ENCODE results near the gene INTS3.

INTS3 gene, protein sequence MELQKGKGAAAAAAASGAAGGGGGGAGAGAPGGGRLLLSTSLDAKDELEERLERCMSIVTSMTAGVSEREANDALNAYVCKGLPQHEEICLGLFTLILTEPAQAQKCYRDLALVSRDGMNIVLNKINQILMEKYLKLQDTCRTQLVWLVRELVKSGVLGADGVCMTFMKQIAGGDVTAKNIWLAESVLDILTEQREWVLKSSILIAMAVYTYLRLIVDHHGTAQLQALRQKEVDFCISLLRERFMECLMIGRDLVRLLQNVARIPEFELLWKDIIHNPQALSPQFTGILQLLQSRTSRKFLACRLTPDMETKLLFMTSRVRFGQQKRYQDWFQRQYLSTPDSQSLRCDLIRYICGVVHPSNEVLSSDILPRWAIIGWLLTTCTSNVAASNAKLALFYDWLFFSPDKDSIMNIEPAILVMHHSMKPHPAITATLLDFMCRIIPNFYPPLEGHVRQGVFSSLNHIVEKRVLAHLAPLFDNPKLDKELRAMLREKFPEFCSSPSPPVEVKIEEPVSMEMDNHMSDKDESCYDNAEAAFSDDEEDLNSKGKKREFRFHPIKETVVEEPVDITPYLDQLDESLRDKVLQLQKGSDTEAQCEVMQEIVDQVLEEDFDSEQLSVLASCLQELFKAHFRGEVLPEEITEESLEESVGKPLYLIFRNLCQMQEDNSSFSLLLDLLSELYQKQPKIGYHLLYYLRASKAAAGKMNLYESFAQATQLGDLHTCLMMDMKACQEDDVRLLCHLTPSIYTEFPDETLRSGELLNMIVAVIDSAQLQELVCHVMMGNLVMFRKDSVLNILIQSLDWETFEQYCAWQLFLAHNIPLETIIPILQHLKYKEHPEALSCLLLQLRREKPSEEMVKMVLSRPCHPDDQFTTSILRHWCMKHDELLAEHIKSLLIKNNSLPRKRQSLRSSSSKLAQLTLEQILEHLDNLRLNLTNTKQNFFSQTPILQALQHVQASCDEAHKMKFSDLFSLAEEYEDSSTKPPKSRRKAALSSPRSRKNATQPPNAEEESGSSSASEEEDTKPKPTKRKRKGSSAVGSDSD

DNA sequence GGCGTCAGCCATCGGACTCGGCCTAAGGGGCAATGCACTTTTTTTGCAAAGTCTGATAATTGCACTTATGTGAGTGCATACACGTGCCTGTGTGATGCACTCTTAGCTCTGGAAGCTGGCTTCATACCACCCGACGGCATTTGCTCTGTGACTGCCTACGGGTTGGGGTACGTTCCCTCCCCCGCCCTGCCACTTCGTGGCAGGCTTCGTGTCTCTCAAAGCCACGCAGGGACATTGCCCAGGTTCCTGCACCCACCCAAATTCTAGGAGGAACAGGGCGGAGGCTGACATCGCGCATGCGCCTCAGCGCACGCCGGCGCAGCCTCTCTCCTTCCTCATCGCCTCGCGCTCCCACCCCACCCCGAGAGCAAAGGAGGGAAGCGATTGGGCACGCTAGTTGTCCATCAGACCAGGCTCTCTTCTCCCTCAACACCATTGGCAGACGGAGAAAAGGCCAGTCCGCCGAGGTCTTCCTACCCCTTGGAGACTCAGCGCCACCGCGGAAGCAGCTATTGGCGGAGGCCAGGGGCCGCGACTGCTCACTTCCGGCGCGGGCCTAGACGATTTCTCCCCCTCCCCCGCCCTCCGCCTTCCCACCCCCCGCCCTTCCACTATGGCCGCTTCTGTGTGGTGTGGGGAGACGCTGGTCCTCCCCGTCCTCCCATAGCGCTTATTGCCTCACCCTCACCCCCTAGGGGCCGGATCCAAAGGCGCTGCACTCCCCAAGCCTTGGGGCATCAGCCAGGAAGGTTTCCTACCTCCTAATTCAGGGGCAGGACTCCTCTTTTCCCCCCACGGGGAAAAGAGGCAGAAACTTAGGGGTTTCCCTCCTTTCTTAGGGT, at the start of gene INTS3:
TSS of gene INTS3 (plus strand) at position 588 of the 842 bp plus-strand sequence. CDS start 585 bp downstream, outside the sequence.
- DNase-seq (ENCODE audit: low read depth): peak; percentile 94

DNA sequence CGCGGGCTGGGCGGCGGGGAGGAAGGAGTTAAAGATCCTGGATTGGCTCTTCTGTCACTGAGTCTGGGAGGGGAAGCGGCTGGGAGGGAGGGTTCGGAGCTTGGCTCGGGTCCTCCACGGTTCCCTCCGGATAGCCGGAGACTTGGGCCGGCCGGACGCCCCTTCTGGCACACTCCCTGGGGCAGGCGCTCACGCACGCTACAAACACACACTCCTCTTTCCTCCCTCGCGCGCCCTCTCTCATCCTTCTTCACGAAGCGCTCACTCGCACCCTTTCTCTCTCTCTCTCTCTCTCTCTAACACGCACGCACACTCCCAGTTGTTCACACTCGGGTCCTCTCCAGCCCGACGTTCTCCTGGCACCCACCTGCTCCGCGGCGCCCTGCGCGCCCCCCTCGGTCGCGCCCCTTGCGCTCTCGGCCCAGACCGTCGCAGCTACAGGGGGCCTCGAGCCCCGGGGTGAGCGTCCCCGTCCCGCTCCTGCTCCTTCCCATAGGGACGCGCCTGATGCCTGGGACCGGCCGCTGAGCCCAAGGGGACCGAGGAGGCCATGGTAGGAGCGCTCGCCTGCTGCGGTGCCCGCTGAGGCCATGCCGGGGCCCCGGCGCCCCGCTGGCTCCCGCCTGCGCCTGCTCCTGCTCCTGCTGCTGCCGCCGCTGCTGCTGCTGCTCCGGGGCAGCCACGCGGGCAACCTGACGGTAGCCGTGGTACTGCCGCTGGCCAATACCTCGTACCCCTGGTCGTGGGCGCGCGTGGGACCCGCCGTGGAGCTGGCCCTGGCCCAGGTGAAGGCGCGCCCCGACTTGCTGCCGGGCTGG, 49.1 kb upstream of the INTS3 start, which contains the start of gene NPR1:
TSS of gene NPR1 (plus strand) at position 170 of the 818 bp plus-strand sequence. CDS start at position 591, 421 bp downstream.
- DNase-seq (ENCODE audit: low read depth): no peak

DNA sequence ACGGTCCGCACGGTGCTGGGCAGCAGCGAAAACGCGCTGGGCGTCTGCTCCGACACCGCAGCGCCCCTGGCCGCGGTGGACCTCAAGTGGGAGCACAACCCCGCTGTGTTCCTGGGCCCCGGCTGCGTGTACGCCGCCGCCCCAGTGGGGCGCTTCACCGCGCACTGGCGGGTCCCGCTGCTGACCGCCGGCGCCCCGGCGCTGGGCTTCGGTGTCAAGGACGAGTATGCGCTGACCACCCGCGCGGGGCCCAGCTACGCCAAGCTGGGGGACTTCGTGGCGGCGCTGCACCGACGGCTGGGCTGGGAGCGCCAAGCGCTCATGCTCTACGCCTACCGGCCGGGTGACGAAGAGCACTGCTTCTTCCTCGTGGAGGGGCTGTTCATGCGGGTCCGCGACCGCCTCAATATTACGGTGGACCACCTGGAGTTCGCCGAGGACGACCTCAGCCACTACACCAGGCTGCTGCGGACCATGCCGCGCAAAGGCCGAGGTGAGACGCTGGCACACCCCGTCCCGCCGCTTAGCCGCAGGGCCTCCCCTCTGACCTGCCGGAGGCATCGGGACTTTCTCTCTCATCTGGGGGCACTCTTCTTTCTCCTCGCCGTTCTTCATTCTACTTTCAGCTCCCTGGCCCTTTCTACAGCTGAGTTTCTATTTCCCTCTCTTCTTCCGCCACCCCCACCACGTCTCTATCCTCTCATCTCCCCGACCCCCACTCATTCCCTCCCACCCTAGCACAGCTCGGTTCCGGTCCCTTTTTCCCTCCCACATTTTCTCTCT, 48.3 kb upstream of the INTS3 start:
- DNase-seq (ENCODE audit: low read depth): no peak

DNA sequence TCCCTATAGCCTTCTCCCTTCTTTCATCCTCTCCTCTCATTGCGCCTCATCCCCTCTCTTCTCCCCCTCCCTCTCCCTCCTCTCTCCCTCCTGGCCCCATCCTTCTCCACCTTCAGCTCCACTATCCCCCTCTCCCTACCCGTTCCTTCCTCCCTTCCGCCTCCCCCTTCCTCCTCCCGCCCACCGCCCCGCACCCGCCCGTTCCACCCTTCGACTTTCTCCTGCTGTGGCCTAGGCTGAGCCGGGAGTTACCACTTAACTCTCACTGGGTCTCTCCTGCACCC, 47.8 kb upstream of the INTS3 start:
- no peak for DNase-seq (ENCODE audit: low read depth)

DNA sequence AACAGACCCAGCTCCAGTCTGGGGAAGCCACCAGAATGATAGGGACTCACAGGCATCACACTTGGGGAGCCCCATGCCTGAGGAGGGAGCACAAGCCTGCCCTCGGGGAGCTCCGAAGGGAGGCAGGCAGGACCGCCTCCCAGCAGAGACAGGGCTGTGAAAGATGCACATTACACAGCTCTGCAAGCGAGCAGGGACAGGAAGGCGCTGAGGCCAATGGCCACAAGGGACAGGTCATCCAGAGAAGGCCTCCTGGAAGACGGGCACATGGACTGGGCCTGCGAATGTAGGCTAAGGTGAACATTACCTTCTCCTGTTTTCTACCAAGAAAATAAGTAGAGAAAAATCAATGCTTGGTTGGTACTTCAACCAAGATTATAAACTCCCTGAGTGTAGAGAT, 45.1 kb upstream of the INTS3 start:
- DNase-seq (ENCODE audit: low read depth): no peak

DNA sequence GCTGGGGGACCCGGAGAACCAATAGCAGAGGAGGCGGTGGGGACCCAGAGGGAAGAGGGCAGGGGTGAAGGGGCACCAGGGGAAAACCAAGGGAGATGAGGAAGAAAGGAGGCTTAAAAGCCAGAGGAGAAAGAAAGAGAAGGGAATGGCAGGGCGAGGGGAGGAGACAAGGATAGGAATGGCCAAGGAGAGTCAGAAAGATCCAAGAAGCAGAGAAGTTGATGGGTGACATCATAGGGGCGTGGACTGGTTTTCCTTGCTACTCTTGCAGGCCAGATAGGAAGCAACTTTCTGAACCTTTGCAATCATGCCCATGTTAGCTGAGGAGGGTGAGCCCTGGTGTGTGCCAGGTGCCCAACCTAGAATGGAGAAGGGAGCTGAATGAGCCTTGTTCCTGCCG, 44.0 kb upstream of the INTS3 start:
- no peak for DNase-seq (ENCODE audit: low read depth)

DNA sequence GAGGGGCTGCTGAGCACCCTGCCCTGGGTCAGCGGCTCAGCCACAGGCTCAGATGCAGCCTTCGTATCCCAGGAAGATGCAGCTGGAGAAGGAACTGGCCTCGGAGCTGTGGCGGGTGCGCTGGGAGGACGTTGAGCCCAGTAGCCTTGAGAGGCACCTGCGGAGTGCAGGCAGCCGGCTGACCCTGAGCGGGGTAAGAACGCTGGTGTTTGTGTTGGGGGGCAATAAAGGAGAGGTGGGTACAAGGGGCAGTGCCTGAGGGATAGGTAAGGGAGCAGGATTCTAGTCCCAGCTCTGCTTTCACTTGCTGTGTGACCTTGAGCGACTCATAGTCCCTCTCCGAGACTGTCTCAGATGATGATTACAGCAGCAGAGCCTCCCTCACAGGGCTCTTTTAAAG, 43.0 kb upstream of the INTS3 start:
- no peak for DNase-seq (ENCODE audit: low read depth)

DNA sequence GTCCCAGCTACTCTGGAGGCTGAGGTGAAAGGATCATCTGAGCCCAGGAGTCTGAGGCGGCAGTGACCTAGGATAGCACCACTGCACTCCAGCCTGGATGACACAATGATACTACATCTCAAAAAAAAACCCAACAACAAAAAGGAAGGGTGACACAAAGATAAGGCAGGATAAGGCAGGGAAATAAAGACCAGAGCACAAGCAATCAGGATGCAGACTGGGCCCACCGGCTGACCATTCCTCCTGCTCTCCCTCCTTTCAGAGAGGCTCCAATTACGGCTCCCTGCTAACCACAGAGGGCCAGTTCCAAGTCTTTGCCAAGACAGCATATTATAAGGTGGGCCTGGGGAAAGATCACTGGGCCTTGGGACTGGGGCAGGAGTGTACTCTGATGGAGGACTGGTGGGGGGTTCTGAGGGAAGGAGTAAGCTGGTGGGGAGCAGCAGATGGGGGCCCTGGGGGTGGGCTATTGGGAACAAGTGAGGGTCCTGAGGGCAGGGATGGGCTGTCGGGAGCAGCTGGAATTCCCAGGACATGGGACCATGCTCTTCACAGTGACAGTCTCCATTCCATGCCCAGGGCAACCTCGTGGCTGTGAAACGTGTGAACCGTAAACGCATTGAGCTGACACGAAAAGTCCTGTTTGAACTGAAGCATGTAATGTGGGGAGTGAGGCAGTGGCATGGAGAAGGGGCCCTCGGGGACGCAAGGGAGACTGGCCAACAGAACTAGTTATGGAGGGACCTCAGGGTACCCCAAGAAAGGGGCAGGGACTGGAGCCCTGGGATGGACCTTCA, 42.1 kb upstream of the INTS3 start:
- no peak for DNase-seq (ENCODE audit: low read depth)

DNA sequence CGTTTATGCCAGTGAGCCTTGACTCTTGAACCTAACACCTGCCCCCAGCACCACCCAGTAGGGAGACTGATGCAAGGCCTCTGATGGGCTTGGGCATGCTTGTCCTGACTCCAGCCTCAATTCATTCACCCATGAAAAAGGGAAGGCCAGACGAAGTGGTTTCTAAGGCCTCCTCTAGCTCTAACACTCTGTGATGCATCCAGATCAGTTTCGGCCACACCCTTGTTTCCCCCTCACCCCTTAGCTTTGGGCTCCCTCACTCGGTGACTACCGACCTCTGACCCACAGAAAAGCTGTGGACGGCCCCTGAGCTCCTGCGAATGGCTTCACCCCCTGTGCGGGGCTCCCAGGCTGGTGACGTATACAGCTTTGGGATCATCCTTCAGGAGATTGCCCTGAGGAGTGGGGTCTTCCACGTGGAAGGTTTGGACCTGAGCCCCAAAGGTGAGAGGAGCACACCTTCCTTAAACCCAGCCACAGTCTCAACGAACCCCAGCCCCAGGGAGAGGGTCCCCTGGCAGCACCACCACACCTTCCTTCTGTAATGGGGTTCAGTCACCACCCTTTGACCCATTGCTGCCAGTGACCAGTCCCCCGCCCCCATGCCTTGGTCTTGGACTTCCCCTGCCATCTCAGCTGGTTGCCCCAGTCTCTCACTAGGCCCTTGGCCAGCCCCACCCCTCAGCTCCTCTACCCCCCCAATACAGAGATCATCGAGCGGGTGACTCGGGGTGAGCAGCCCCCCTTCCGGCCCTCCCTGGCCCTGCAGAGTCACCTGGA, 40.3 kb upstream of the INTS3 start:
- DNase-seq (ENCODE audit: low read depth): no peak

DNA sequence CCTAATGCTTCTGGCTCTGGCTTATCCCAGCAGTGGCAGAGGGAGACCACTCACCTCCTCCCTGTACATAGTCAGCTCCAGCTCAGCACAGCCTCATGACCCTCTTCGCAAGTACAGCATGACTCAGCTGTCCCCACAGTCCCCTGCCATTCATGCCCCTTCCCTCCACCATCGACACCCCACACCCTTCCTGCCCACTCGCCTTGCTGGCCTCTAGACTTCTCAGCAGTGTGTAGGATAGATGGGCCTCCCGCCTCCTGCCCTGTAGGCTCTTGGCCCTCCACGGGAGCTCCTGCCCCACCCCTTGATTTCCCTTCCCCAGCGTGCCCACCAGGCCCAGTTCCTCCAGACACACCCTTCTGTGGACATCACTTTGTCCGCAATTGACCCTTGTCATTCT, 39.6 kb upstream of the INTS3 start:
- DNase-seq (ENCODE audit: low read depth): no peak

DNA sequence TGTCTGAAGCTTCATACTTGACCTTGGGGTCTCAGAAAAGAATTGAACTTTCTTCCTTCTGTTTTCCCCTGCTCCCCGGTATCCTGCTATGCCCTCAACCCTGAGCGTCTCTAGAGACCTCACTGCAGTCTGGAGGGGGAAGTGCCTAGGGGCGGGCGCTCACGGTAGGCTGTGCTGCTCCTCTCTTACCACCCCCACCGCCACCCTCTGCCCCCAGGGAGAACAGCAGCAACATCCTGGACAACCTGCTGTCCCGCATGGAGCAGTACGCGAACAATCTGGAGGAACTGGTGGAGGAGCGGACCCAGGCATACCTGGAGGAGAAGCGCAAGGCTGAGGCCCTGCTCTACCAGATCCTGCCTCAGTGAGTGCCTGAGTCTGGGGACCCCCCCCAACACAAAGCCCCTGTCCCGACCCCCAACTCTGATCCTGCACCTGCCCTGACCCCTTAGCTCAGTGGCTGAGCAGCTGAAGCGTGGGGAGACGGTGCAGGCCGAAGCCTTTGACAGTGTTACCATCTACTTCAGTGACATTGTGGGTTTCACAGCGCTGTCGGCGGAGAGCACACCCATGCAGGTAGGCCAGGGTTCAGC, 39.0 kb upstream of the INTS3 start:
- DNase-seq (ENCODE audit: low read depth): no peak

DNA sequence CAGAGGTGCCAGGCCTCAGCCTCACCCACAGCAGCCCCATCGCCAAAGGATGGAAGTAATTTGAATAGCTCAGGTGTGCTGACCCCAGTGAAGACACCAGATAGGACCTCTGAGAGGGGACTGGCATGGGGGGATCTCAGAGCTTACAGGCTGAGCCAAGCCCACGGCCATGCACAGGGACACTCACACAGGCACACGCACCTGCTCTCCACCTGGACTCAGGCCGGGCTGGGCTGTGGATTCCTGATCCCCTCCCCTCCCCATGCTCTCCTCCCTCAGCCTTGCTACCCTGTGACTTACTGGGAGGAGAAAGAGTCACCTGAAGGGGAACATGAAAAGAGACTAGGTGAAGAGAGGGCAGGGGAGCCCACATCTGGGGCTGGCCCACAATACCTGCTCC, 34.4 kb upstream of the INTS3 start:
- DNase-seq (ENCODE audit: low read depth): no peak

DNA sequence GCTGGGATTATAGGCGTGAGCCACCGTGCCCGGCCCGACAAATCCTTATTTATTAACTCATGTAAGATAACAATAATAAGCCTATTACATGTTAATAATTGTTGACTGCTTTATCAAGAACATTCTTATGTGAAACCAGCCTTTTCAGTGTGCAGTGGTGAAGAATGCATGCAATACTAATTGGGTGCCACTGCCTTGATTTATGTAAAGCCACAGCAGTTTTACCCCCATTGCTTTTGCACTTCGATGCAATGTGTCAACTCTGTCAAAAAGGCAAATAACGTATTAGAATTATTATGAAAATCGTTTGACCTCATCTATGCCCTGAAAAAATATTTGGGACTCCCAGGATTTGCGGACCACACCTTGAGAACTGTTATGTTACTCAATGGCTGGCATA, 31.1 kb upstream of the INTS3 start:
- DNase-seq (ENCODE audit: low read depth): no peak

DNA sequence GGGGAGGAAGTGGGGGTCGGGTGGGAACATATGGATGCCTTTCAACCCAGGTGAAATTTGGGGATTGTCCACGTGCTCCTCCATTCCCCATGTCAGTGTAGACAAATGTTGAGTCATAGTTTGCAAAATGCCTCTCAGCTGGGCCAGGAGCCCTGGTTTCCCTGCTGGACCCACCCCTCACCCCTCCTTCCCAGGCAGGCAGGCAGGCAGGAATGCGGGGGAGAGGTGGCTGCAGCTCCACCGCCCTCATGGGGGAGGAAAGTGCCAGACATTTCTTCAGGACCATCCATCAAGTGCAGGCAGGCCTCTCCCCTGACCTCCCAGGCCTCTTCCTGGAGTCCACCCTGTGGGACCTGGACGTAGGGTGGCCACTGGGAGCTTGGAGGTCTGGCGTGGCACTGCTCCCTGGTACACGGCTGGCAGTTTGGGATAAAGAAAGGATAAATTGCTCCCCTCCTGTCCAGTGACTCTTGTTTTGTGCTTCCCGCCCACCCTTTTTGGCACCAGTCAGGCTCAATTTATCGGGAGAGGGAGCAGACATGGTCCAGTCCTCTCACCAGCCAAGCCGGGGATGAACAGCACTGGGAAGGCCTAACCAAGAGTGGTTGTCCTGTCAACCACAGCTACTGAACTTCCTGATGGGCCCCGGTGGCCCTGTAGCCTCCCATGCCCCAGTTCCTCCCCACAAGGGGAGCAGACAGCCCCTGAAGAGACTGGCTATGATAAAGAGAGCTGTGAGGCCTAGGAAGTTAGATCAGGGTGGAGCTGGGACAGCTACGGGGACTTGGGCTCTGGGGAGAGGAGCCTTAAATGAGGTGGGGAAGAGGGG, 30.4 kb upstream of the INTS3 start:
- no peak for DNase-seq (ENCODE audit: low read depth)

DNA sequence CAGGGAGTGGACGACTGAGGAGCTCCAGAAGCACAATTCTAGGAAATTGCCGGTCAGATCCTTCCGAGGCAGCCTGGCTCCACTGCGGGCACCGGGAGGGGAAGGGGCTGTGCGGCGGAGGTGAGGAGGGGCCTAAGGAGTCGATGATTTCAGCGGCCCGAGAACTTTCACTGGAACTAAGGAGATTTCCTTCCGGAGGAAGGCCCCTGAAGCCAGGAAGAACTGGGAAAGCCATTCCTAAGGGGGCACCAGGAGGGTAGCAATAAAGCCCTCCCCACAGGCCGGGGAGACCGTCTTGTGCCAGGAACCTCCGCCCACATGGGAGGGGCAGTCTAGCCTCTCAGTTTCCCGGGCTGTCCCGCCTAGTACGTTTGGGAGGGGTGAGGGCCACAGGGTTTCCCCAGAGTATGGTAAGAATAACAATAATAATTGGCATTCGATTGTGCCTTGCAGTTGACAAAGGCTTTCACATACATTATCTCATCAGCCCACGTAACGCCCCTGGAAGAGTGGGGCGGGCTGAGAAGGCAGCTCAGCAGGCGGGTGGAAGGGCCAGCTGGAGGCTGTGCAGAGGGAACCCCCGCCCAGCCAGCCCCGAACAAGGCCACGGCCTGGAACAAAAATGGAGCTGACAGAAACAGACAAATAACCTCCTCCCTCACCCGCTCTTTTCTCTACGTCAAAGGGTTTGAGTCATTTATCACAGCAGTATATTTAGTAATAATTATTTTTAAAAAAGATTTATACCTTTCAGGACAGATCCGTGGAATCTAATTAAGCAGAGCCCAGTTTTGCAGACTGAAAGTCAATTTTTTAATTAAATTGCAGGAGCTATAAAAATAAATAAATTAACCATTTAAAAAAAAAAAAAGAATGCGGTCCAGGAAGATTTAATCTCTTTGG, 29.6 kb upstream of the INTS3 start:
- no peak for DNase-seq (ENCODE audit: low read depth)
